NCI-H1092 treated with DMSO at 0.1 percent for 48 hours (cell line): ENCODE measurements around the gene ALG9.
"Not testable (repeated sequence)": the region's sequence is repeated elsewhere in the genome, so short reads cannot be mapped to it uniquely, and the experiment has no call there.

Experiments
- DNase-seq: peaks from one replicate; lab custom pipeline; 2025; lab: John Stamatoyannopoulos, UW

Gene ALG9

GRCh38 chr11:111795334-111795985, 75.9 kb downstream of the ALG9 start:
- no peak for DNase-seq

GRCh38 chr11:111793863-111794262, 77.5 kb downstream of the ALG9 start:
- DNase-seq: no peak

- DNase-seq: no peak
These were observed 78.4 kb downstream of the ALG9 start for GRCh38 chr11:111792955-111793500.

- no peak for DNase-seq
These were observed 79.1 kb downstream of the ALG9 start for GRCh38 chr11:111792314-111792713.

GRCh38 chr11:111788464-111788863, 82.9 kb downstream of the ALG9 start:
- no peak for DNase-seq

GRCh38 chr11:111788051-111788450, 83.3 kb downstream of the ALG9 start:
- no peak for DNase-seq

GRCh38 chr11:111785886-111786412, 85.4 kb downstream of the ALG9 start:
- no peak for DNase-seq

- no peak for DNase-seq
These were observed 86.3 kb downstream of the ALG9 start for GRCh38 chr11:111785076-111785475.

- DNase-seq: not testable (repeated sequence)
These were observed 87.1 kb downstream of the ALG9 start for GRCh38 chr11:111784311-111784710.

GRCh38 chr11:111782109-111782741, 89.2 kb downstream of the ALG9 start:
- DNase-seq: no peak

- no peak for DNase-seq
These were observed 92.3 kb downstream of the ALG9 start for GRCh38 chr11:111779118-111779517.

- DNase-seq: no peak
These were observed 93.3 kb downstream of the ALG9 start for GRCh38 chr11:111778047-111778558.

GRCh38 chr11:111777094-111778046, 94.0 kb downstream of the ALG9 start:
- DNase-seq: peak; percentile 76

- DNase-seq: no peak
These were observed 94.8 kb downstream of the ALG9 start for GRCh38 chr11:111776398-111777093.

- no peak for DNase-seq
These were observed 96.2 kb downstream of the ALG9 start for GRCh38 chr11:111774955-111775710.

GRCh38 chr11:111772535-111772934, 98.8 kb downstream of the ALG9 start:
- DNase-seq: no peak

- not testable (repeated sequence) for DNase-seq
These were observed 100.2 kb downstream of the ALG9 start for GRCh38 chr11:111771205-111771604.

GRCh38 chr11:111770581-111771134, 100.7 kb downstream of the ALG9 start:
- DNase-seq: peak; percentile 37

GRCh38 chr11:111766834-111767142, 104.6 kb downstream of the ALG9 start:
- DNase-seq: no peak
